H9 (cell line): ENCODE results near the gene GPR160. TPM values are rescaled to one million over a fixed set of nuclear protein-coding genes. Genes with fewer than 3 reads are reported as not detected.

ENCODE experiments used
- DNase-seq: peaks from one replicate; pipeline ENCODE4 v3.0.0-alpha.2; 2017
- H2AFZ ChIP-seq: one replicate; pipeline ENCODE4 v1.6.1; 2013; ENCODE audit warnings: mild to moderate bottlenecking, low read length, control low read depth, moderate library complexity
- H2AK5ac ChIP-seq: 2 replicates; pipeline ENCODE4 v1.6.1; 2013; ENCODE audit warnings: low read length, control low read depth, mixed read lengths; ENCODE audit not compliant: insufficient read length
- H2BK120ac ChIP-seq: one replicate; pipeline ENCODE4 v1.6.1; 2013; ENCODE audit warnings: low read depth, mild to moderate bottlenecking, low read length, control low read depth, inconsistent platforms; ENCODE audit not compliant: poor library complexity, severe bottlenecking
- H2BK12ac ChIP-seq: 2 replicates; pipeline ENCODE4 v1.6.1; 2013; ENCODE audit warnings: low read length, control low read depth, mixed read lengths, low read depth; ENCODE audit not compliant: insufficient read length
- H2BK15ac ChIP-seq: 2 replicates; pipeline ENCODE4 v1.6.1; 2013; ENCODE audit warnings: low read depth, low read length, control low read depth
- H2BK20ac ChIP-seq: one replicate; pipeline ENCODE4 v1.6.1; 2013; ENCODE audit warnings: low read depth, mild to moderate bottlenecking, low read length, control low read depth, inconsistent platforms; ENCODE audit not compliant: poor library complexity, severe bottlenecking
- H2BK5ac ChIP-seq: 2 replicates; pipeline ENCODE4 v1.6.1; 2013; ENCODE audit warnings: low read length, control low read depth, mixed read lengths; ENCODE audit not compliant: insufficient read length
- H3K14ac ChIP-seq: 2 replicates; pipeline ENCODE4 v1.6.1; 2013; ENCODE audit warnings: low read length, control low read depth; ENCODE audit not compliant: insufficient read depth
- H3K18ac ChIP-seq: 2 replicates; pipeline ENCODE4 v1.6.1; 2013; ENCODE audit warnings: low read depth, mild to moderate bottlenecking, mixed read lengths, low read length, control low read depth; ENCODE audit not compliant: insufficient read length
- H3K23ac ChIP-seq: 2 replicates; pipeline ENCODE4 v1.6.1; 2013; ENCODE audit warnings: low read length, control low read depth, mixed read lengths, low read depth; ENCODE audit not compliant: insufficient read length
- H3K23me2 ChIP-seq: 2 replicates; pipeline ENCODE4 v1.6.1; 2013; ENCODE audit warnings: low read depth, mild to moderate bottlenecking, mixed read lengths, low read length, control low read depth; ENCODE audit not compliant: insufficient read length, poor library complexity, severe bottlenecking
- H3K27ac ChIP-seq: 2 replicates; pipeline ENCODE4 v1.5.1; 2013; ENCODE audit warnings: low read length, control low read depth, mixed read lengths, low read depth; ENCODE audit not compliant: insufficient read length
- H3K27me3 ChIP-seq: 2 replicates; pipeline ENCODE4 v1.6.1; 2013; ENCODE audit warnings: low read length, control low read depth, inconsistent platforms; ENCODE audit not compliant: insufficient read depth
- H3K4ac ChIP-seq: 2 replicates; pipeline ENCODE4 v1.6.1; 2013; ENCODE audit warnings: low read depth, mild to moderate bottlenecking, control low read depth, inconsistent platforms, low read length, moderate library complexity
- H3K4me1 ChIP-seq: 2 replicates; pipeline ENCODE4 v1.6.1; 2013; ENCODE audit warnings: low read length, control low read depth, inconsistent platforms; ENCODE audit not compliant: insufficient read depth
- H3K4me2 ChIP-seq: 2 replicates; pipeline ENCODE4 v1.6.1; 2013; ENCODE audit warnings: low read length, control low read depth, mixed read lengths; ENCODE audit not compliant: insufficient read length, insufficient read depth
- H3K56ac ChIP-seq: 2 replicates; pipeline ENCODE4 v1.6.1; 2013; ENCODE audit warnings: low read depth, mild to moderate bottlenecking, mixed read lengths, low read length, control low read depth; ENCODE audit not compliant: insufficient read length
- H3K79me1 ChIP-seq: 2 replicates; pipeline ENCODE4 v1.6.1; 2013; ENCODE audit warnings: low read depth, mild to moderate bottlenecking, moderate library complexity, low read length, control low read depth, inconsistent platforms; ENCODE audit not compliant: insufficient read depth, poor library complexity, severe bottlenecking
- H3K79me2 ChIP-seq: 2 replicates; pipeline ENCODE4 v1.6.1; 2013; ENCODE audit warnings: low read length, control low read depth, inconsistent platforms; ENCODE audit not compliant: insufficient read depth
- H3K9ac ChIP-seq: 2 replicates; pipeline ENCODE4 v1.6.1; 2013; ENCODE audit warnings: low read length, control low read depth, mixed read lengths; ENCODE audit not compliant: insufficient read length; ENCODE audit errors: extremely low read depth
- H3K9me3 ChIP-seq: one replicate; pipeline ENCODE4 v1.6.1; 2013; ENCODE audit warnings: low read depth, low read length, inconsistent platforms; ENCODE audit not compliant: control insufficient read depth
- H3T11ph ChIP-seq: one replicate; pipeline ENCODE4 v1.6.1; 2013; ENCODE audit warnings: mild to moderate bottlenecking, low read length, control low read depth, inconsistent platforms
- H4K20me1 ChIP-seq: one replicate; pipeline ENCODE4 v1.6.1; 2013; ENCODE audit not compliant: control insufficient read depth, insufficient read length, insufficient read depth
- H4K5ac ChIP-seq: 2 replicates; pipeline ENCODE4 v1.6.1; 2013; ENCODE audit warnings: low read depth, mild to moderate bottlenecking, mixed read lengths, low read length, control low read depth; ENCODE audit not compliant: insufficient read length
- H4K8ac ChIP-seq: replicated peaks from 2 replicates; pipeline ENCODE4 v1.6.1; 2013; ENCODE audit warnings: low read length, control low read depth, mixed read lengths, low read depth; ENCODE audit not compliant: insufficient read length
- H4K91ac ChIP-seq: 2 replicates; pipeline ENCODE4 v1.6.1; 2013; ENCODE audit warnings: low read depth, mild to moderate bottlenecking, moderate library complexity, mixed read lengths, low read length, control low read depth; ENCODE audit not compliant: insufficient read length
- H3K27ac Mint-ChIP-seq, 3 experiments: 2 replicates in 2 of 3; 3 replicates in 1 of 3; pipeline ENCODE4 v1.8.0; 2020 to 2021; ENCODE audit warnings: mixed read lengths in 3 of 3, mild to moderate bottlenecking in 1 of 3, moderate library complexity in 1 of 3
- H3K27me3 Mint-ChIP-seq: 2 replicates; pipeline ENCODE4 v1.8.0; 2021; ENCODE audit warnings: low read depth, mild to moderate bottlenecking, moderate library complexity, mixed read lengths
- H3K36me3 Mint-ChIP-seq, 3 experiments: 2 replicates in 2 of 3; 3 replicates in 1 of 3; pipeline ENCODE4 v1.8.0; 2020 to 2021; ENCODE audit warnings: low read depth in 3 of 3, mixed read lengths in 3 of 3; ENCODE audit not compliant: insufficient read depth in 1 of 3
- H3K4me1 Mint-ChIP-seq, 2 experiments: 2 replicates each; pipeline ENCODE4 v1.8.0; 2020; ENCODE audit warnings: mixed read lengths in 2 of 2
- H3K4me3 Mint-ChIP-seq, 2 experiments: 2 replicates in 1 of 2; 3 replicates in 1 of 2; pipeline ENCODE4 v1.8.0; 2020 to 2021; ENCODE audit warnings: mild to moderate bottlenecking in 2 of 2, mixed read lengths in 2 of 2, moderate library complexity in 1 of 2
- H3K9me3 Mint-ChIP-seq, 2 experiments: 2 replicates in 1 of 2; 3 replicates in 1 of 2; pipeline ENCODE4 v1.8.0; 2020; ENCODE audit warnings: mild to moderate bottlenecking in 2 of 2, mixed read lengths in 2 of 2, moderate library complexity in 1 of 2
- CTCF ChIP-seq: fragments of 200-600 bp; sonication (generic); conservative IDR thresholded peaks from 3 replicates; pipeline ENCODE4 v1.8.0; 2021; ENCODE audit warnings: antibody characterized with exemption, mild to moderate bottlenecking
- WGBS: extraction: QIAGEN DNeasy Blood & Tissue Kit; methylation state at CpG from one replicate; pipeline ENCODE4 v1.1.7; 2013; ENCODE audit warnings: missing lambda C conversion rate, low lambda C conversion rate, mixed read lengths; ENCODE audit not compliant: insufficient read length; ENCODE audit errors: extremely low coverage; 5-methylcytosine and 5-hydroxymethylcytosine counted together
- total RNA-seq: library from RNA; stranded (reverse); gene quantifications from 2 replicates; pipeline ENCODE4 v1.2.1, GENCODE V29; 2021

GPR160 gene
- total RNA-seq, 1 experiment from 2014 or later = 14.1 TPM

DNA sequence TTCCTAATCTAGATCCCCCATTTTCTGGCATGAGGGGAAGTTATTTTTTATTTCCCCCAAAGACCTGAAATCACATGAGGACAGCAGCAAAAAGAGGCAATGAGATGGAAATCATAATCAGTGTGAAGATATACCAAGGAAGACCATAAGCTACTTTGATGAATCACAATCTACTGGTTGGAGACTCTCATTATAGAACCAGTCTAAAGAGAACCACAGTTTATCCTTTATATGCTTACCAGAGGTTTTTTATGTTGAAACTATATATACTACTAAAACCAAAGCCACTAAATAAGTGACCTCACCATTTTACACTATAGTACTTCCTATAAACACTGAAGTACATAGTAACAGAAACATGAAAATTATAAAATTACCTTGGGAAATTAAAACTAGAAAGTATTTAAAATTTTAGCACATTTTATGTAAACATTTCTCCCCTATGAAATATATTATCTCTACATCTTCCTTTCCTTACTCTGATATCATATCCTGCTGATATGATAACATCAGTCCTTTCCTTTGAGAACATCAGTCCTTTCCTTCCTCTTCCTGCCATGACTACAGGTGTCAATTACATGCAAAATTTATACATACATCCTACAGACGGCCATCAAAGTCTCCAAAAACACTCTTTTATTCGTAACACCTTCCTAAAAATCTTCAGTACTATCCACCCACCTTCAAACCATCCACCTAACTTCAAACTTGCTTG, 71.9 kb downstream of the GPR160 start:
- Histone ChIP-seq H3T11ph (no peak overlapping the region), H3K9ac (no peak overlapping the region), H2BK15ac (no peak overlapping the region), H3K56ac (no peak overlapping the region), H4K8ac (no peak overlapping the region), H3K14ac (no peak overlapping the region), H3K79me1 (peaks cover 2% of the 10 kb centered on the region), H2BK120ac (no peak overlapping the region), H3K23ac (no peak overlapping the region), H2AK5ac (no peak overlapping the region), H3K18ac (no peak overlapping the region), H4K20me1 (no peaks in the 10 kb centered on the region), H3K4me1 (peaks cover 4% of the 10 kb centered on the region; the same call in 1 of the 2 replicates), H3K79me2 (no peaks in the 10 kb centered on the region), H3K23me2 (no peaks in the 10 kb centered on the region), H3K27ac (no peak overlapping the region), H2AFZ (no peak overlapping the region), H3K9me3 (no peaks in the 10 kb centered on the region), H3K4me2 (no peak overlapping the region), H4K5ac (no peak overlapping the region), H2BK20ac (no peak overlapping the region), H3K27me3 (no peaks in the 10 kb centered on the region), H4K91ac (no peak overlapping the region), H2BK5ac (no peak overlapping the region), H3K4ac (no peak overlapping the region), H2BK12ac (no peak overlapping the region)
- Mint-ChIP-seq H3K27me3 (no peaks in the 10 kb centered on the region), H3K27ac (no peak overlapping the region; a peak in 4 of 7 replicates), H3K36me3 (peaks cover 4 to 38% (median 5%) of the 10 kb centered on the region in 3 experiments; a peak in 5 of 7 replicates), H3K4me3 (no peak overlapping the region), H3K9me3 (no peaks in the 10 kb centered on the region), H3K4me1 (peaks cover 6 to 7% of the 10 kb centered on the region in 2 experiments; a peak in 3 of 4 replicates)
- no peak for DNase-seq
- no peak for TF ChIP-seq CTCF
- 100% methylated on average over 2 of the region's 2 CpGs for WGBS
